GM18858 (cell line): ENCODE data around the gene MAU2.
A peak's percentile ranks its signal among the peaks of the same experiment; 100 is the strongest.

Source experiments
- ATAC-seq: cut with Tn5 transposase; IDR thresholded peaks from one replicate; pipeline ENCODE4 v1.9.1; 2021; ENCODE audit not compliant: unreplicated experiment

Gene MAU2, protein sequence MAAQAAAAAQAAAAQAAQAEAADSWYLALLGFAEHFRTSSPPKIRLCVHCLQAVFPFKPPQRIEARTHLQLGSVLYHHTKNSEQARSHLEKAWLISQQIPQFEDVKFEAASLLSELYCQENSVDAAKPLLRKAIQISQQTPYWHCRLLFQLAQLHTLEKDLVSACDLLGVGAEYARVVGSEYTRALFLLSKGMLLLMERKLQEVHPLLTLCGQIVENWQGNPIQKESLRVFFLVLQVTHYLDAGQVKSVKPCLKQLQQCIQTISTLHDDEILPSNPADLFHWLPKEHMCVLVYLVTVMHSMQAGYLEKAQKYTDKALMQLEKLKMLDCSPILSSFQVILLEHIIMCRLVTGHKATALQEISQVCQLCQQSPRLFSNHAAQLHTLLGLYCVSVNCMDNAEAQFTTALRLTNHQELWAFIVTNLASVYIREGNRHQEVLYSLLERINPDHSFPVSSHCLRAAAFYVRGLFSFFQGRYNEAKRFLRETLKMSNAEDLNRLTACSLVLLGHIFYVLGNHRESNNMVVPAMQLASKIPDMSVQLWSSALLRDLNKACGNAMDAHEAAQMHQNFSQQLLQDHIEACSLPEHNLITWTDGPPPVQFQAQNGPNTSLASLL

DNA sequence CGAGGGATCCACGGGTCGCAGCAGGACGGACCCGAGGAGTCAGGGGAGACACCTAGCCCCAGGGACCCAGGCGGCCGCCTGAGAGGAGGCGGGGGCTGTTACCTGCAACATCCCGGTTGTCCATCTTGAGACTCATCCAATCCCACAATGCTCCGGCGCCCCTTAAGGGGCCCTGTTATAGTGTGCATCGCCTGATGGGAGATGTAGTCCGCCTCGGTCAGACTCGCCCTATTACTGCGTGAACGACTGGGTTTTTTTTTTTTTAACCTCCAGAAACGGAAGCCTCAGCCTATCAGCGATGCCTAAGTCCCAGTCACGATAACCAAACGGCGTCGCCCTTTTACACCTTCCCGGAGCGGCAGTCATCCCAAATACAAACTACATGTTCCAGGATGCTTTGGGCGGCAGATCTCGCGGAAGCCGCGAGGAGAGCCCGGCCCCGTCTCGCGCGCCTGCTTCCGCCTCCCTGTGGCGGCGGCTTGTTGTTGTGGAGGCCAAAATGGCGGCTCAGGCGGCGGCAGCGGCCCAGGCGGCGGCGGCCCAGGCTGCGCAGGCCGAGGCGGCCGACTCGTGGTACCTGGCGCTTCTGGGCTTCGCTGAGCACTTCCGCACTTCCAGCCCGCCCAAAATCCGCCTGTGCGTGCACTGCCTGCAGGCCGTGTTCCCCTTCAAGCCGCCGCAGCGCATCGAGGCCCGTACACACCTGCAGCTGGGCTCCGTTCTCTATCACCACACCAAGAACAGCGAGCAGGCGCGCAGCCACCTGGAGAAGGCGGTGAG is at the start of gene MAU2, which contains the start of gene SUGP1:
Gene MAU2, plus strand, starts transcription at position 469 of the 780 bp plus-strand sequence. Its CDS starts 31 bp downstream, at position 500.
Gene SUGP1, minus strand, starts transcription at position 149 of the 780 bp plus-strand sequence. Its CDS starts 13 bp downstream, at position 136.
- ATAC-seq, result peak; percentile 89

DNA sequence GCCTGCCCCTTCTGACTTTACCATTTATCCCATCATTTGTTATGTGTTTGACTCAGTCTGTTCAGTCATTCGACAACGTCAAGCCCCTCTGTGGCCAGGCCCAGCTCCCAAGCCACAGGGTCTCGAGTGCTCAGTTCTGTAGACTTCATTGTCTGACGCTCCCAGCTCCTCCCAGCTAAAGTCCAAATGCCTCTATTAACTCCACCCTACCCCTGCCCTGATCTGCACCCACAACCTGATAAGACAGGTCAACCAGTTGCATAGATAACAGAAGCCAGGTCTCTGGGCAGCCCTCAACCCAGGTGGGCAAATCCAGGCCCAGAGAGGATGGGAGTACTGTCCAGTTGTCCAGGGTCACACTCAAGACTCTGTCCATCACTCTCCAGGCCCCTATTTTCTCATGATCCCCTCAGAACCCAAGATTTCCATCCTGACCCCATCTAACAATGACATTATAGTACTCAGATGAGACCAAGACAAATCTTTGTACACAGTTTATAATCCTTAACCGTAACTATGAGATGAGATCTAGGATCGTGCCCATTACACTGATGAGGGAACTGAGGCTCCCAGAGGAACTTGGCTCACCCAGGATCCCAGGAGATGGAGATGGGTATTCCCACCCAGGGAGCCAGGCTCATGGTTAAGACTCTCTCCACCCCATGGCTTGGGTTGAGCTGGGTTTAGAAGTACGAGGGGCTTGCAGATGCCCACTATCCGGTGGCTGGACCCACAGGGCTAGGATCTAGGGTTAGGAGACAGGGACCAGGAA is 48.6 kb upstream of the MAU2 start:
- no peak for ATAC-seq

- ATAC-seq, result no peak
Observed at GRCh38 chr19:19274146-19274545, 46.5 kb upstream of the MAU2 start.

GRCh38 chr19:19274716-19275565 is 45.7 kb upstream of the MAU2 start:
- no peak for ATAC-seq

DNA sequence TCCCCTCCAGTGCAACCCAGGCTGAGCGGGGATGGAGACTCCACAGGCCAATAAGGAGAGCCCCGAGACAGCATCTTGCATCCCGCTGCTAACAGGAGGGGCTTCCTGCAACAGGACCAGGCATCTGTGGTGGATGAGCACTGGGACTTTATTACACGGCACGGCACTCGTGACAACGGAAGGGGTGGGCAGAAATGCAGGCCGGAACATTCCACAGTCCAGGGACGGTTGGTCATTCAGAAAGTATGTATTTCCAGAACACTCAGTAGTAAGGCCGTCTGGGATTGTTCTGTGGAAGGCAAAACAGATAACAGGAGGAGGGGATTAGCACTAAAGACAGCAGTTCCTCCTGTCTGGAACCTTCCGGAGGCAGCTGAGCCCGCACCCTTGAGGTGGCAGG is 44.2 kb upstream of the MAU2 start:
- ATAC-seq, result no peak

DNA sequence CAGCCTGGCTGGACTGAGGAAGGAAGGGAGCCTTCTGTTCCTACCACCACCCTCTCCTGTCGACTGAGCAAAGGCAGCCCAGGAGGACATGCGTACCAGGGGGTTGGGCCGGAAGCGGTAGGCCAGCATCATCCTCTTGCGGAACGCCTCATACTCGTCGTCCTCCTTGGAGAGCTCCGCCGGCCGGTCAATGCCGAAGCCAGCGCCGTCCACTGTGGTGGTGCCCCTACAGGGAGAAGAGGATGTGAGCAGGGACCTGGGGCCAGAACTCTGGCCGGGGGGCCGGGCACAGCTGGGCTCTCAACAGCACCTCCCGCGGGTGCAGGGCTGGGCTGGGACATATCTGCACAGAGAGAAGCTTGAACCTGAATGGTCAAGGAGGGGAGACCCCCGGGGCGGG is 43.8 kb upstream of the MAU2 start:
- ATAC-seq, result no peak

DNA sequence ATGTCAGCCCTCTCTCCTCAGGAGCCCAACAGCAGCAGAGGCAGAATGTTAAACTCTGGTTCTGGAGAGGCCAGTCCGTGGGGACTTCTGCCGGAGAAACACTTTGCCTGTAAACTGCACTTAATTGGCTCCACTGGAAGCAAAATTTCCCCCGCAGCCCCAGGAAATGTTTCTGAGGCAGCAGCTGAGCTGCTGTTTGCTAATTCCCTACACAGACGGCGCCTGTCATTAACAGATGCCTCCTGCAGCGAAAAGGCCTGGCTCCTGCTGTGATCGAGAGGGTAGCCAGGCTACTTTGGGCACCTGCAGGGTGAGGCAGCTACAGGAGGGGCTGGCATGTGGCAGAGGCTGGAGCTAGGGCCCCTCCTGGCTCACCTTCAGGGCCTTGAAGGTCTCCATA is 42.3 kb upstream of the MAU2 start:
- ATAC-seq, result no peak

- ATAC-seq, result no peak
Observed at GRCh38 chr19:19279062-19279612, 41.5 kb upstream of the MAU2 start.

GRCh38 chr19:19279853-19280252 is 40.8 kb upstream of the MAU2 start:
- no peak for ATAC-seq

GRCh38 chr19:19280561-19280960 is 40.1 kb upstream of the MAU2 start:
- no peak for ATAC-seq

DNA sequence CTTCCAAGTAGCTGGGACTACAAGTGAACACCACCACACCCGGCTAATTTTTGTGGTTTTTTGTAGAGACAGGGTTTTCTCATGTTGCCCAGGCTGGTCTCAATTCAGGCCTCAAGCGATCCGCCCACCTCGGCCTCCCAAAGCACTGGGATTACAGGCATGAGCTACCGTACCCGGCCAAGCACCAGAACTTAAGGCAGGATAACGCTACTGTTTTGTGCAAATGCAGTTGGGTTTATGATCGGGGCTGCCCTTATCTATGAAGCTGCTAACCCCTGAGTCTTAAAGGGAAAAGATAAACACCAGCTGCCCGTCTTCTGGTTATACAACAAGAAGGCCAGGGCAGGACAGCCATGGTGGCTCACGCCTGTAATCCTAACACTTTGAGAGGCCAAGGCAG is 34.9 kb upstream of the MAU2 start:
- ATAC-seq, result no peak

DNA sequence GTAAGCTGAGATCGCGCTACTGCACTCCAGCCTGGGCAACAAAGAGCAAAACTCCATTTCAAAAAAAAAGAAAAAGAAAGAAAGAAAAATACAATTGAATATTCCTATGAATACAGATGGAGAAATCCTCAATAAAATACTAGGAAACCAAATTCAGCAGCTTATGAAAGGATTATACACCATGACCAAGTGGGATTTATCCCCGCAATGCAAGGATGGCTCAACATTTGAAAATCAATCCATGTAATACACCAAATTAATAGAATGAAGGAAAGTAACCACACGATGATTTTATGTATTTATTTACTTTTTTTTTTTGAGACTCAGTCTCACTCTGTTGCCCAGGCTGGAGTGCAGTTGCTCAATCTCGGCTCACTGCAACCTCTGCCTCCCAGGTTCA is 28.0 kb upstream of the MAU2 start:
- ATAC-seq, result no peak

- no peak for ATAC-seq
Observed at GRCh38 chr19:19294914-19295313, 25.7 kb upstream of the MAU2 start.

DNA sequence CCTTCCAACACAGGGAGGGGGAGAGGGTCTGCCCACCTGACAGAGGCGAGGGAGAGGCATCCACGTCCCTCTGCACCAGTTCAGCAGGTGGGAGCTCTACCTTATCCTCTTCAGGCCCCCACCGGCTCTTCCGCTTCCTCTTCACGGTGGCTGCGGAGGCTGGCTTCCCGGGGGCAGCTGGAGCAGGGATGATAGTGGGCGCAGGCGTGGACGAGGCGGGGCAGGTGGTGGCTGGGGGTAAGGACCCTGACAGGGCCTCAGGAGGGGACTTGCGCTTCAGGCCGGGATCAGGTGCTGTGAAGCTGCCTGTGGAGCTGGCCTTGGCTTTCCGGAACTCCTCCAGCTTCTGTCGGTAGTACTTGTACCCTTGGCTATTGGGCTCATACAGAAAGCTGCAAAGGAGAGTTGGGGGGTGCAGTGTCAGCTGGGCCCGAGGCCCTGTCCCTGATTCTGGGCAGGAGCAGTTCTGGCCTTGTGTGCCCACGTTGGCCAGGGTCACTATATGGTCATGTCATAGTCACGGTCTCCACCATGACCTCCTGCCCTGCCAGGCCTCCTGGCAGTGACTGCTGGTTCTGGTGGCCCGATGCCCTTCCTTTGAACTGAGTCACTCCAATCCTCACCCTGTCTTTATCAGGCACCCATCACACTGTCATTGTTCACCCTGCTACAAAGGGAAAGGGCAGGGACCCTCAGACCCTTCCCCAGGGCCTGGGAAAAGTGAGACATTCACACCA is 23.5 kb upstream of the MAU2 start:
- no peak for ATAC-seq

DNA sequence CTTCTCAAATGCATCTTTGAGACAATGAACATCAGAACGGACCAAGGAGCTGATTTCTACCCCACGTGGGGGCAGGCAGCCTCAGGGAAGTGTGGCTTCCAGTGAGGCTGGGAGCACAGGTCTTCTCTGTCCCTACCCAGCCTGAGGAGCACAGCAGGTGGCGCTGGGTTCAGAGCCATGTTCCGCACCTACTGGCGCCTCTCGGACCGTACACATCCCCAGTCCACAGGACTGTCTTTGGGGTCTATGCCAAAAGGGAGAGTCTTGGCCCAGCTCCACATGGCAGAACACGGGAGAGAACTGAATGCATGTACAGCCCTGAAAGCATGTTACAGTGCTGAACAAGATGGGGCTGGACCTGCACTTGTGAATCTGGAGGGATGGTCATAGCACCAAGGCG is 22.9 kb upstream of the MAU2 start:
- no peak for ATAC-seq

GRCh38 chr19:19300613-19301012 is 20.0 kb upstream of the MAU2 start:
- ATAC-seq, result no peak

DNA sequence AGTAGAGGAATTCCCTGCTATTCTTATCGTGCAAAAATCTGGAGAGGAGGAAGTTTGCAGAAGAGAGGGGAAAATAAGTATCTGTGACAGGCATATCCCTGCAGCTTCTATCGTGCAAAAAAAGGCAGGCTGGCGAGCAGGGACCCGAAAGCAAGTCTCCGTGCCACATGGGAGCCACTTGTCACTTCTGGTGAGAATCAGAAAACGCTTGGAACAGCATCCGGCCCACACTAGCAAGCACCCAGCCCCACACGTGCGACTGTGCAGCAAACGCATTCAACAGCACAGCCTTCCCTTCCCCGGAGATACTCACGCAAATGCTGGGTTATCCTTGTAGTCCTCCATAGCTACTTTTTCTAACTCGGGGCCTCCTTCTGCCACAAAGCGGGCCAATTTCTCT is 17.2 kb upstream of the MAU2 start:
- no peak for ATAC-seq

- ATAC-seq, result no peak
Observed at GRCh38 chr19:19304186-19304965, 16.3 kb upstream of the MAU2 start.
